ENCODE measurements around the gene CHRNB1. TPM values are rescaled to one million over a fixed set of nuclear protein-coding genes. Genes with fewer than 3 reads are reported as not detected.

CHRNB1 gene
- total and polyA plus RNA-seq, 2 experiments from 2014 or later: 11.1 to 11.2 TPM

DNA sequence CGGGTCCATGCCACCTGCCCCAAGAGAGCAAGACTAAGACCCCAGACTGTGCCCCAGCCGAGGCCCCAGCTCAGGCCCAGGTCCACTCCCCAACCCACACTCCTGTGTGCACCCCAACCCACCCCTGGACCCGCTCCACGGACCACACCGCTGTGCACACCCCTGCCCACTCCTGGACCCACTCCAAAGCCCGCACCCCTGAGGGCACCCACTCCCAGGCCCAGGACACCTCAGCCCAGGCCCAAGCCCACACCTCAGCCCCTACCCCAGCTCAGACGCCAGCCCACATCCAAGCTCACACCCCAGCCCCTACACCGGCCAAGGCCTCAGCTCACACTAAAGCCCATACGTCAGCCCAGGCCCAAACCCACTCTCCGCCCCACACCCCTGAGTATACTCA lies 15.1 kb upstream of the CHRNB1 start (continued):
- TF ChIP-seq, protein P1, sequence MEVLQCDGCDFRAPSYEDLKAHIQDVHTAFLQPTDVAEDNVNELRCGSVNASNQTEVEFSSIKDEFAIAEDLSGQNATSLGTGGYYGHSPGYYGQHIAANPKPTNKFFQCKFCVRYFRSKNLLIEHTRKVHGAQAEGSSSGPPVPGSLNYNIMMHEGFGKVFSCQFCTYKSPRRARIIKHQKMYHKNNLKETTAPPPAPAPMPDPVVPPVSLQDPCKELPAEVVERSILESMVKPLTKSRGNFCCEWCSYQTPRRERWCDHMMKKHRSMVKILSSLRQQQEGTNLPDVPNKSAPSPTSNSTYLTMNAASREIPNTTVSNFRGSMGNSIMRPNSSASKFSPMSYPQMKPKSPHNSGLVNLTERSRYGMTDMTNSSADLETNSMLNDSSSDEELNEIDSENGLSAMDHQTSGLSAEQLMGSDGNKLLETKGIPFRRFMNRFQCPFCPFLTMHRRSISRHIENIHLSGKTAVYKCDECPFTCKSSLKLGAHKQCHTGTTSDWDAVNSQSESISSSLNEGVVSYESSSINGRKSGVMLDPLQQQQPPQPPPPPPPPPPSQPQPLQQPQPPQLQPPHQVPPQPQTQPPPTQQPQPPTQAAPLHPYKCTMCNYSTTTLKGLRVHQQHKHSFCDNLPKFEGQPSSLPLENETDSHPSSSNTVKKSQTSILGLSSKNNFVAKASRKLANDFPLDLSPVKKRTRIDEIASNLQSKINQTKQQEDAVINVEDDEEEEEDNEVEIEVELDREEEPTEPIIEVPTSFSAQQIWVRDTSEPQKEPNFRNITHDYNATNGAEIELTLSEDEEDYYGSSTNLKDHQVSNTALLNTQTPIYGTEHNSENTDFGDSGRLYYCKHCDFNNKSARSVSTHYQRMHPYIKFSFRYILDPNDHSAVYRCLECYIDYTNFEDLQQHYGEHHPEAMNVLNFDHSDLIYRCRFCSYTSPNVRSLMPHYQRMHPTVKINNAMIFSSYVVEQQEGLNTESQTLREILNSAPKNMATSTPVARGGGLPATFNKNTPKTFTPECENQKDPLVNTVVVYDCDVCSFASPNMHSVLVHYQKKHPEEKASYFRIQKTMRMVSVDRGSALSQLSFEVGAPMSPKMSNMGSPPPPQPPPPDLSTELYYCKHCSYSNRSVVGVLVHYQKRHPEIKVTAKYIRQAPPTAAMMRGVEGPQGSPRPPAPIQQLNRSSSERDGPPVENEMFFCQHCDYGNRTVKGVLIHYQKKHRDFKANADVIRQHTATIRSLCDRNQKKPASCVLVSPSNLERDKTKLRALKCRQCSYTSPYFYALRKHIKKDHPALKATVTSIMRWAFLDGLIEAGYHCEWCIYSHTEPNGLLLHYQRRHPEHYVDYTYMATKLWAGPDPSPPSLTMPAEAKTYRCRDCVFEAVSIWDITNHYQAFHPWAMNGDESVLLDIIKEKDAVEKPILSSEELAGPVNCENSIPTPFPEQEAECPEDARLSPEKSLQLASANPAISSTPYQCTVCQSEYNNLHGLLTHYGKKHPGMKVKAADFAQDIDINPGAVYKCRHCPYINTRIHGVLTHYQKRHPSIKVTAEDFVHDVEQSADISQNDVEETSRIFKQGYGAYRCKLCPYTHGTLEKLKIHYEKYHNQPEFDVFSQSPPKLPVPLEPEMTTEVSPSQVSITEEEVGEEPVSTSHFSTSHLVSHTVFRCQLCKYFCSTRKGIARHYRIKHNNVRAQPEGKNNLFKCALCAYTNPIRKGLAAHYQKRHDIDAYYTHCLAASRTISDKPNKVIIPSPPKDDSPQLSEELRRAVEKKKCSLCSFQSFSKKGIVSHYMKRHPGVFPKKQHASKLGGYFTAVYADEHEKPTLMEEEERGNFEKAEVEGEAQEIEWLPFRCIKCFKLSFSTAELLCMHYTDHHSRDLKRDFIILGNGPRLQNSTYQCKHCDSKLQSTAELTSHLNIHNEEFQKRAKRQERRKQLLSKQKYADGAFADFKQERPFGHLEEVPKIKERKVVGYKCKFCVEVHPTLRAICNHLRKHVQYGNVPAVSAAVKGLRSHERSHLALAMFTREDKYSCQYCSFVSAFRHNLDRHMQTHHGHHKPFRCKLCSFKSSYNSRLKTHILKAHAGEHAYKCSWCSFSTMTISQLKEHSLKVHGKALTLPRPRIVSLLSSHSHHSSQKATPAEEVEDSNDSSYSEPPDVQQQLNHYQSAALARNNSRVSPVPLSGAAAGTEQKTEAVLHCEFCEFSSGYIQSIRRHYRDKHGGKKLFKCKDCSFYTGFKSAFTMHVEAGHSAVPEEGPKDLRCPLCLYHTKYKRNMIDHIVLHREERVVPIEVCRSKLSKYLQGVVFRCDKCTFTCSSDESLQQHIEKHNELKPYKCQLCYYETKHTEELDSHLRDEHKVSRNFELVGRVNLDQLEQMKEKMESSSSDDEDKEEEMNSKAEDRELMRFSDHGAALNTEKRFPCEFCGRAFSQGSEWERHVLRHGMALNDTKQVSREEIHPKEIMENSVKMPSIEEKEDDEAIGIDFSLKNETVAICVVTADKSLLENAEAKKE (CRISPR knock-in tag; IDR thresholded peaks at IDR 0.05): no peak
- TF ChIP-seq, protein P2, sequence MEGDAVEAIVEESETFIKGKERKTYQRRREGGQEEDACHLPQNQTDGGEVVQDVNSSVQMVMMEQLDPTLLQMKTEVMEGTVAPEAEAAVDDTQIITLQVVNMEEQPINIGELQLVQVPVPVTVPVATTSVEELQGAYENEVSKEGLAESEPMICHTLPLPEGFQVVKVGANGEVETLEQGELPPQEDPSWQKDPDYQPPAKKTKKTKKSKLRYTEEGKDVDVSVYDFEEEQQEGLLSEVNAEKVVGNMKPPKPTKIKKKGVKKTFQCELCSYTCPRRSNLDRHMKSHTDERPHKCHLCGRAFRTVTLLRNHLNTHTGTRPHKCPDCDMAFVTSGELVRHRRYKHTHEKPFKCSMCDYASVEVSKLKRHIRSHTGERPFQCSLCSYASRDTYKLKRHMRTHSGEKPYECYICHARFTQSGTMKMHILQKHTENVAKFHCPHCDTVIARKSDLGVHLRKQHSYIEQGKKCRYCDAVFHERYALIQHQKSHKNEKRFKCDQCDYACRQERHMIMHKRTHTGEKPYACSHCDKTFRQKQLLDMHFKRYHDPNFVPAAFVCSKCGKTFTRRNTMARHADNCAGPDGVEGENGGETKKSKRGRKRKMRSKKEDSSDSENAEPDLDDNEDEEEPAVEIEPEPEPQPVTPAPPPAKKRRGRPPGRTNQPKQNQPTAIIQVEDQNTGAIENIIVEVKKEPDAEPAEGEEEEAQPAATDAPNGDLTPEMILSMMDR (conservative IDR thresholded peaks at IDR 0.05; ENCODE audit: low read depth in 2 of 2): no peak
- no peak for TF ChIP-seq ZNF114 (CRISPR knock-in tag; IDR thresholded peaks at IDR 0.05)

DNA sequence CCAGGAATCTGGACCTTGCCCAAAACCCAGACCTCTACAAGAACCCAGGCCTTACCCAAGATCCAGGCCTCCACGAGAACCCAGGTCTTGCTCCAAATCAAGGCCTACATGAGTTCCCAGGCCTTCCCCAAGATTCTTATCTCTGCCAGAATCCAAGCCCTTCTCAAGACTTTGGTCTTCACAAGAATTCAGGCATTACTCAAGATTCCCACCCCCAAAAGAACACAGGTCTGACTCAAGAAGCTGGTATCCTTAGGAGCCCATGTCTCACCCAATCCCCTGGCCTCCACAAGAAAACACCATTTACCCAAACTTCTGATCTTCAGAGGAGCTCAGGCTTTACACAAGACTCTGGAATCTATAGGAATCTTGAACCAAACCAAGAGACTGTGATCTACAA lies 13.6 kb upstream of the CHRNB1 start:
- H3K4me2 ChIP-seq: no peak overlapping the region
- 0 out of 2 replicates have a peak, but pooled peaks cover 13% of the 10 kb centered on the region for H3K9me2 ChIP-seq (ENCODE audit: insufficient read depth)
- no peaks in the 10 kb centered on the region for H3K36me3 ChIP-seq (ENCODE audit: insufficient read depth)
- no peaks in the 10 kb centered on the region for H4K20me1 ChIP-seq (replicated peaks; ENCODE audit: insufficient read depth)
- Mint-ChIP-seq H3K4me1 (peaks cover 2% of the 10 kb centered on the region; the same call in 2 of the 3 replicates), H3K36me3 (ENCODE audit: low read depth) (no peaks in the 10 kb centered on the region), H3K4me3 (no peak overlapping the region), H3K27ac (no peak overlapping the region), H3K9me3 (no peaks in the 10 kb centered on the region; the same call in 2 of the 3 replicates), H3K27me3 (ENCODE audit: insufficient read depth, low read depth, poor library complexity) (peaks cover 29% of the 10 kb centered on the region)
- H2AFZ ChIP-seq: no peak overlapping the region
- H3K27me3 ChIP-seq (ENCODE audit: insufficient read depth): no peaks in the 10 kb centered on the region
- ATAC-seq: no peak
- H3K4me3 ChIP-seq: no peak overlapping the region
- peaks cover 7% of the 10 kb centered on the region for H3F3A ChIP-seq (replicated peaks; ENCODE audit: low read depth)
- TF ChIP-seq POLR2AphosphoS5 (IDR thresholded peaks at IDR 0.05; ENCODE audit: low read depth): no peak
- TF ChIP-seq, protein P3, sequence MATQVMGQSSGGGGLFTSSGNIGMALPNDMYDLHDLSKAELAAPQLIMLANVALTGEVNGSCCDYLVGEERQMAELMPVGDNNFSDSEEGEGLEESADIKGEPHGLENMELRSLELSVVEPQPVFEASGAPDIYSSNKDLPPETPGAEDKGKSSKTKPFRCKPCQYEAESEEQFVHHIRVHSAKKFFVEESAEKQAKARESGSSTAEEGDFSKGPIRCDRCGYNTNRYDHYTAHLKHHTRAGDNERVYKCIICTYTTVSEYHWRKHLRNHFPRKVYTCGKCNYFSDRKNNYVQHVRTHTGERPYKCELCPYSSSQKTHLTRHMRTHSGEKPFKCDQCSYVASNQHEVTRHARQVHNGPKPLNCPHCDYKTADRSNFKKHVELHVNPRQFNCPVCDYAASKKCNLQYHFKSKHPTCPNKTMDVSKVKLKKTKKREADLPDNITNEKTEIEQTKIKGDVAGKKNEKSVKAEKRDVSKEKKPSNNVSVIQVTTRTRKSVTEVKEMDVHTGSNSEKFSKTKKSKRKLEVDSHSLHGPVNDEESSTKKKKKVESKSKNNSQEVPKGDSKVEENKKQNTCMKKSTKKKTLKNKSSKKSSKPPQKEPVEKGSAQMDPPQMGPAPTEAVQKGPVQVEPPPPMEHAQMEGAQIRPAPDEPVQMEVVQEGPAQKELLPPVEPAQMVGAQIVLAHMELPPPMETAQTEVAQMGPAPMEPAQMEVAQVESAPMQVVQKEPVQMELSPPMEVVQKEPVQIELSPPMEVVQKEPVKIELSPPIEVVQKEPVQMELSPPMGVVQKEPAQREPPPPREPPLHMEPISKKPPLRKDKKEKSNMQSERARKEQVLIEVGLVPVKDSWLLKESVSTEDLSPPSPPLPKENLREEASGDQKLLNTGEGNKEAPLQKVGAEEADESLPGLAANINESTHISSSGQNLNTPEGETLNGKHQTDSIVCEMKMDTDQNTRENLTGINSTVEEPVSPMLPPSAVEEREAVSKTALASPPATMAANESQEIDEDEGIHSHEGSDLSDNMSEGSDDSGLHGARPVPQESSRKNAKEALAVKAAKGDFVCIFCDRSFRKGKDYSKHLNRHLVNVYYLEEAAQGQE (IDR thresholded peaks at IDR 0.05; ENCODE audit: unreplicated experiment): no peak
- TF ChIP-seq NANOG (IDR thresholded peaks at IDR 0.05; ENCODE audit: borderline replicate concordance): no peak
- TF ChIP-seq, protein P2 (conservative IDR thresholded peaks at IDR 0.05; ENCODE audit: low read depth in 2 of 2): no peak
- DNase-seq (ENCODE audit: low spot score): no peak
- H3K4me1 ChIP-seq (ENCODE audit: insufficient read depth): no peaks in the 10 kb centered on the region
- no peak overlapping the region for H3K27ac ChIP-seq (ENCODE audit: low read depth)
- H3K79me2 ChIP-seq (replicated peaks; ENCODE audit: insufficient read depth): no peaks in the 10 kb centered on the region

All from GM23338 (cell line).